ENCODE results near the gene SRP68. TPM values are rescaled to one million over a fixed set of nuclear protein-coding genes. Genes with fewer than 3 reads are reported as not detected.

Gene SRP68
- total RNA-seq, 1 experiment from 2014 or later: 58.2 TPM

DNA sequence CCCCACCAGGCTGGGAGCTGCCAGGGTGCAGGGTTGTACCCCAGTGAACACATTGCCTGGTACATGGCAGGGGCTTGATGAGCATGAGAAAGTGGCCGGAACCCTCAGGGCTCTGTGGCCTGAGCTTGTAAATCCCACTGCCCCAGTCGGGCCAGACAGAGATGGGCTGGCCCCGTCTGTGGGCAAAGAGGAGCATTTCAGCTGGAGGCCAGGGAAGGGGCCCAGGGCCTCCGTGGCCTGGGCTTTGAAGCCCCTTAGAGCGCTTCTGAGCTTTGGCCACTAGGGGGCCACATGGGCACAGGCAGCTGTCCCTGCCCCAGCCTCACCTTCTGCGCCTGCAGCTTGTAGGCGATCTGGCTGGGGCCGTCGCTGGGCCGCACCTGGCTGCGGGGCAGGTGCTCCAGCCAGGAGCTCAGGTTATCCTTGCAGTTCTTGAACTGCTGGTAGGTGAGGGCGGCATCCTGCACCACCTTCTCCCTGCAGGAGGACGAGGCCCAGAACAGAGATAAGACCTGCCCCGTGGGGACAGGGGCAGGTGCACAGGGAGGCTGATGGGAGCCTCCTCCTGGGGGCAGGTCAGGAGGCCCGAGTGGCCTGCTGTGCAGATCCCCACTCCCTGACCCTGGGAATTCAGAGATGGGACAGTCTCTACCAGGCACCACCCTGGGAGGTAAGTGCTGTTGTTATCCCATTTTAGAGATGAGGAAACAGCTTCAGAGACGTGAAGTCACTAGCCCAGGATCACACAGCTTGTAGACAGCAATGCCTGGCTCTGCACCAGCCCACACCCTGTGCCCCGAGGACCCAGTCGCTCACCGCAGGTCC, 58.0 kb downstream of the SRP68 start:
- peak; percentile 88 for DNase-seq (ENCODE audit: low read depth, low spot score)
- in situ Hi-C loops (cut with HindIII; ENCODE audit: low pct_unique_long_range_greater_than_20kb, low sequenced_read_pairs): no loop called here

DNA sequence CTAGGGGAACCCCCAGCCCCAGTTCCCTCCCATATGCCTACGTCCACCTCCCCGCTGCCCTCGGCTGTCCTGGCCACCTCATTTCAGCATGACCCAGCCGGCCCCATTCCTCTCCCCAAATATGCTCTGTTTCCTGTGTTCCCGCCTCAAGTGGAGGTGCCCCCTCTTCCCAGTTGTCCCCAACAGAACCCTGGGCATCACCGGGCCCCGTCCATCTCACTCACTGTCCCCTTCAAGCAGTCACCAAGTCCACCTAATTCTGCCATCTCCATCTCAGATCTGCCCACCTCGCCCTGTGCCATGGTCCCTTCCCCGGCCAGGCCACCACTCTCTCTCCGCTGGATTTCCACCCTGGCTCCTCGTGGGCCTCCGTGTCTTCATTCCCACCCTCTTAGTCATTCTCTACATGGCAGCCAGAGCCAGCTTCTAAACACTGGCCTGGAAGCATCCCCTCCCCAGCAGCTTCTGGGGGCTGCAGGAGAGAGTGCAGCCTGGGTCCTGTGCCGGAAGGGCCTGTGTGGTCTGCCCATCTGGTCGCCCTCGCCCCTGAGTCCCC, 58.9 kb downstream of the SRP68 start:
- no peak for DNase-seq (ENCODE audit: low read depth, low spot score)
- in situ Hi-C loops (cut with HindIII; ENCODE audit: low pct_unique_long_range_greater_than_20kb, low sequenced_read_pairs): no loop called here

DNA sequence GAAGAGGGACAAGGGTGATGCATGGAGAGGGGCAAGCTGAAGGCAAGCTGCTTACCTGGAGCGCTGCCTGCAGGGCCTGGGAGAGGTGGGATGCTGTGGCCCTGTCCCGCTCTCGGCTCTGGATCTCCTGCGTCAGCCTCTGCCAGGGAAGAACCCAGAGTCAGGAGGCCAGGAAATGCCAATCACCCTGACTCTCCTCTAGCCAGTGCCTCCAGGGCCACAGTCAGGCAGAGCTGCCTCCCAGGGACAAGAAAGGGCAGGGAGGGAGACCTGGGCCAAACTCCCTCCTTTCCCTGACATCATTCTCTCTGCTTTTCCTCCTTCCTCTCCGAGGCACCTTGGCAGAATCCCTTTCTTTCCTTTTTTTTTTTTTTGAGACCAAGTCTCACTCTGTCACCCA, 60.4 kb downstream of the SRP68 start:
- in situ Hi-C loops (cut with HindIII; ENCODE audit: low pct_unique_long_range_greater_than_20kb, low sequenced_read_pairs): no loop called here
- DNase-seq (ENCODE audit: low read depth, low spot score): no peak

DNA sequence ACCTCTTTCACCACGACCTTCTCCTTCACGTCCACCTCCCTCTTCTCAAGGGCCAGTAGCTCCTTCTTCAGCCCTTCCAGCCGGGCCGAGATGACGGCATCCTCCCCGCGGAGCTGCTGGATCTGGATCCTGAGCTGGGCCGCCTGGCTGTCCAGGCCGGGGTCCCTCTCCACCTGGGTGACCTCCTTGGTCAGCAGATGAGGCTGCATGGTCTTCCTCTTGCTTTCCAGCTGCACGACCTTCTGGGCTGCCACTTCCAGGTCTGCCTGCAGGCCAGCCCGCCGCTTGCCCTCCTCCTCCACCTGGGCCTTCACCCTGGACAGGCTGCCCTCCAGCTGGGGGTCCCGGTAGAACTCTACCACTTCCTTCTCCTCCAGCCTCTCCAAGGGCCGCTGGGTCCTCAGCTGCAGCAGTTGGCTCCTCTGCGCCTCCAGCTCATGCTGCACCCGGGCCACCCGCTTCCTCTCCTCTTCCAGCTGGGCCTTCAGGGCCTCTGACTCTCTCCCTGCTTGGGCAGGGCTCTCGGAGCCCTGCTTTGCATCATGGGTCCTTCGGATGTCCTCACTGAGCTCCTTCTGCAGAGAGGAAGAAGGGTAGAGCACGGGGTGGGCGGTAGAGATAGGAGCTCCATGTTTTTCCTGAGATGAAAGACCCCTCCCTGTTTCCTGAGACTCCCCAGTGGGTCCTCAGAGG, 62.2 kb downstream of the SRP68 start:
- no peak for DNase-seq (ENCODE audit: low read depth, low spot score)
- in situ Hi-C loops (cut with HindIII; ENCODE audit: low pct_unique_long_range_greater_than_20kb, low sequenced_read_pairs): no loop called here

DNA sequence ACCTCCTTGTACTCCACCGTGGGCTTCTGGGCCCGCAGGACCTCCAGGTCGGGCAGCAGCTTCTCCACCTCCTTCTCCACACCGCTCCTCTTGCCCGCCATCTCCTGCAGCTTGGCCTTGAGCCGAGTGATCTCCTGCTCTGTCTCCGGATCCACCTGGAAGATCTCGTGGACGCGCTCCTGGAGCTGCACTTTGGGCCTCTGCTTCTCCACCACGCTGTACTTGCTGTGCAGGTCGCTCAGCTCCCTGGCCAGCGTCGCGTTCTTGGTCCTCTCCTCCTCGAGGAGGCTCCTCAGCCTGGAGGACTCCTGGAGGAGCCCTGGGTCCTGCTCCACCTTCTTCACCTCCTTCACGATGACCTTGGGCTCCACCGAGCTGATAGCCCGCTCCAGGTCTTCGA, 62.9 kb downstream of the SRP68 start:
- in situ Hi-C loops (cut with HindIII; ENCODE audit: low pct_unique_long_range_greater_than_20kb, low sequenced_read_pairs): no loop called here
- DNase-seq (ENCODE audit: low read depth, low spot score): no peak

DNA sequence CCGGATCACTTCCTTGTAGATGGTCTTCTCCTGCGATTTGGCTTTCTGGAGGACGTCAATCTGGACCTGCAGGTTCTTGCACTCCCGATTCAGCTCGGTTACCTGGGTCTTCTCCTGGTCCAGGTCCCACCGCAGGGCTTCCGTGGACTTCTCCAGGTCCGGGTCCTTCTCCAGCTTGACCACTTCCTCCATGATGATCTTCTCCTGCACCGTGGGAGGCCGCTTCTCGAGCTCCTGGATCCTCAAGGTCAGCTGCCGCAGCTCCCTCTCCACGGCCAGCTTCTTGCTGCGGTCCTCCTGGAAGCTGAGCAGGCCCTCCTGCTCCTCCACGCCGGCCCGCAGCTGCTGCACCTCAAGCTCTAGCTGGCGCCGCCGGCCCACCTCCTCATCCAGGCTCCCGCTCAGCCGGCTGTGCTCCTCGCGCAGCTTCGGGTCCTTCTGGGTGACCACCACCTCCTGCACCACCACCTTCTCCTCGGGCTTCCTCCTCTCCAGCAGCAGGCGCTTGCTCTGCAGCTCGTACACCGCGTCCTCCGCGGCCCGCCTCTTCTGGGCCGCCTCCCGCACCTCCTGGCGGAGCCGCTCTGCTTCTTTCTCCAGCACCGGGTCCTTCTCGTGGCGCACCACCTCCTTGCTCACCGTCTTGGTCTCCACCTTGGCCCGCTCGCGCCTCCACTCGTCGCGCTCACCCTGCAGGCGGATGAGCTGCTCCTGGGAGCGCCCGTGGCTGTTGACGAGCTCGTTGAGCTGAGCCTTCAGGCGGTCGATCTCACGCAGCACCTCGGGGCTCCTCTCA, 63.5 kb downstream of the SRP68 start:
- in situ Hi-C loops (cut with HindIII; ENCODE audit: low pct_unique_long_range_greater_than_20kb, low sequenced_read_pairs): no loop called here
- no peak for DNase-seq (ENCODE audit: low read depth, low spot score)

DNA sequence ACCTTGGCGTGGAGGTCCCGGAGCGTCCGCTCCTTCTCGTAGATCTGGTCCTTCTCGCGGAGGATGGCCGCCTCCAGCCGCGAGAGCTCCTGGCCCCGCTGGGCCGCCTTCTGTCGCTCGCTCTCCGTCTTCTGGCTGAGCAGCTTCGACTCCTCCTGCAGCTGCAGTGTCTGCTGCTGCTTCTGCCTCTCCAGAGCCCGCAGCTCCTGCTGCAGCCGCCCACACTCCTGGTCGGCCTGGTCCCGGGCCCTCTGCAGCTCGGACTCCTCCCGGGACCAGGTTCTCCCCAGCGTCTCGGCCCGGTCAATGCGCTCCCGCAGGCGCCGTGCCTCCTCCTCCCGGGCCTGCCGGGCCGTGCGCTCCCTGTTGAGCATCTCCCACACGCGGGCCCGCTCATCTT, 64.1 kb downstream of the SRP68 start:
- in situ Hi-C loops (cut with HindIII; ENCODE audit: low pct_unique_long_range_greater_than_20kb, low sequenced_read_pairs): no loop called here

DNA sequence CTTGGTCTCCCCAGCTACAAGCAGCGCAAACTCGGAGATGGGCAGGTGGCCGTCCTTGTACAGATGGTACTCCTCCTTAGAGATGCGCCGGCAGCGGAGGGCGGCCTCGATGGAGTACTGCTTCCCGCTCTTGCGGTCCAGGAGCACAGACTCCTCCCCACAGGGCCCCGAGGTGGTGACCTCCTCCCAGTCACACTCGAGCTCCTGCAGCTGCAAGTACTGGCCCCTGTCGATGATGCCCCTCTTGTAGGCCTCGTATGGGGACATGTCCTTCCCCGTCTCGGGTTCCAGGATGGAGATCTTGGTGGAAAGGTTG, 64.5 kb downstream of the SRP68 start:
- no peak for DNase-seq (ENCODE audit: low read depth, low spot score)
- in situ Hi-C loops (cut with HindIII; ENCODE audit: low pct_unique_long_range_greater_than_20kb, low sequenced_read_pairs): no loop called here

More for the DNA sequence above, 64.1 kb downstream of the SRP68 start:
- DNase-seq (ENCODE audit: low read depth, low spot score): no peak

DNA sequence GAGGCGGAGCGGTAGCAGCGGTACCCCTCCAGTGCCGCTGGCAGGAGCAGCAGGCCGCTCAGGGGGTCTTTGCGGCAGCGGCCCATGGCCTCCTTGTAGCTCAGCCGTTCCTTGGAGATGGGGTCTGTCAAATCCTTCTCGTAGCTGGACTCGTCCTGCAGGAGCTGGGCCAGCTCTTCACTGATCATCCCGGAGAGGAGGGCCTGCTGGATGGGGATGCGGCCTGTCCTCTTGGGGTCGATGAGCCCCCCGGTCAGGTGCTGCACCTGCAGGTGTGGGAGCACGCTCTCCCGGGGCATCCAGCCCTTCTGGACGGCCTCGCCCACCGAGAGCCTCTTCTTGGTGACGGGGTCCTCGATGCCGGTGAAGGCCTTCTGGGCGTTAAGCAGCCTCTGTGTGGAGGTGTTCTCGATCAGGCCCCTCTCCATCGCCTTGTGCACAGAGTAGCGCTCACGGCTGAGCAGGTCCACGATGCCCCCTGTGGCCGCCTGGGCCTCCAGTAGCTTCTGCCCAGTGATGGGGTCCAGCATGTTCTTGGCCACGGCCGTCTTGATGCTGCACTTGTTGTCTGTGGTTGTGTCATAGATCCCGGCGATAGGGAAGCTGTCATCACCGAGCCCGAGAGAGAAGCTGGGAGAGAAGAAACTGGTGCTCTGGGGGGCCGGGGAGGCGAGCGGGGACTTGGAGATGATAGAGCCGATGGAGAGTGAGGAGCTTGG, 65.0 kb downstream of the SRP68 start:
- DNase-seq (ENCODE audit: low read depth, low spot score): no peak
- in situ Hi-C loops (cut with HindIII; ENCODE audit: low pct_unique_long_range_greater_than_20kb, low sequenced_read_pairs): no loop called here

DNA sequence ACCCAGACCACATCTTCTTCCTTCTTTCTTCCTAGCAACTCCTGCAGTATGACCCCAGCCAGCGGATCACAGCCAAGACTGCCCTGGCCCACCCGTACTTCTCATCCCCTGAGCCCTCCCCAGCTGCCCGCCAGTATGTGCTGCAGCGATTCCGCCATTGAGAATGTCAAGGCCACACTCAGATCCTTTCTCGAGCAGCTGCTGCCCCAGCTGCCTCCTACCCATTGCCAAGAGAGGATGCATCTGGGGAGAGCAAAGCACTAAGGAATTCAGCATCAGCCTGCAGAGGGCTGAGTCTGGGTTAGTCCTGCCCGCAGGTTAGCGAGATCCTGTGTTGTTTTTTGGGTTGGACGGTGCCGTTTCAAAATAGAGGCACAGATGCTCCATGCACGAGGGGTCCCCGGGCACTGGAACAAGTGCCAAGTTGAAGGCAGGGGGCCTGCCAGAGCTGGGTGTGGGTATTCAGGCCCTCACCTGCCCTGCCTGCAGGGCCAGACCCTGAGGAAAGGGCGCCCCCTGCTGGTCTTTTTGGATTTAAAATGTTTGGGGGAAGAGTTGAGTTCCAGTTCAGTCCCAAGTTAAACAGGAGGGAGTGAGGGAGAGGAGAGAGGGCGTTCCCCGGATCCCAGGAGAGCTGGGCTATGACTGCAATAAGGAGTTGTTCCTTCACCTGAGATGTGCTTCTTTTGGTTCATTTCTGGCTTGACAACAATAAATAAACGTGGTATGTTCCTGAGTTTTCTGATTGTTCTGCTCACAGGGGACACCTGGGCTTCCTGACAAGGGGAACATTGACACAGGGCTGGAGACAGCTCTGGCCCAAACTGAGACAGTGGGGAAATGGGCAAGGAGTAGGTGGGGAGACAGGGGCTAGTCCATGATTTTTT, 66.8 kb downstream of the SRP68 start:
- peak; percentile 92 for DNase-seq (ENCODE audit: low read depth, low spot score)
- in situ Hi-C loops (cut with HindIII; ENCODE audit: low pct_unique_long_range_greater_than_20kb, low sequenced_read_pairs): no loop called here

DNA sequence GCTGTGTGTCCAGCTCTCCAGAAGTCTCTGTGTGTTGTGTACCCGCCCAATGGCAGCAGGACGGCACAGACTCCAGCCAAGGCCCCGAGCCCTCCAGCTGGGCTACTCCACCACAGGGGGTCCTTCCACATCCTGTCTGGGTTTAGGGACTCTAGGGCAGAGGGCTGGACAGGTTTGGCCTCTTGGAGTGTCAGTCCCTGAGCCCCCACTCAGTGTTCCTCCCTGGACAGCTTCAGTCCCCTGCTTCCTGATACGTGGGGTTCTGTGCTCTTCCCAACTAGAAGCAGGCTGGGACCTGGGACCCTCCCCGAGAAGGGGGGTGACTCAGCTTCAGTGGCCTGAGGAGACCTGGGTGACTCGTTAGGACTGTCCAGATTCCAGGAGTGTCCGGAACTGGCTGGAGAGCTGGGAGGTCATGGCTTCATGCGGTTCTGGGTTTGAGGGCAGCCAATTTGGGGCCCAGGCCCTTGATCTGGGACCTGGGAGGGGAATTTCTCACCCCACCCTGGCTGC, 67.5 kb downstream of the SRP68 start:
- DNase-seq (ENCODE audit: low read depth, low spot score): no peak

DNA sequence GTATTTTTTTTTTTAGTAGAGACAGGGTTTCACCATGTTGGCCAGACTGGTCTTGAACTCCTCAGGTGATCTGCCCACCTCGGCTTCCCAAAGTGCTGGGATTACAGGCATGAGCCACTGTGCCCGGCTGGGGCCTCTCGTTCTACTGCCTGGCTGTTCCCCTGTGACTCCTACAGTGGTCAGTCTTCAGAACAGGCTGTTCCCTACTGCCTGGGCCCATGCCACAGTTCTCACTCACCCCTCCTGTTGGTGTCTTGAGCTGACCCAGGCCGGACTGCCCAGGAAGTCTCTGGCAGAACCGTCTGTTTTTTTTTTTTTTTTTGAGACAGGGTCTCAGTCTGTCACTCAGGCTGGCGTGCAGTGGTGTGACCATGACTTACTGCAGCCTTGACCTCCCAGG, 68.4 kb downstream of the SRP68 start:
- DNase-seq (ENCODE audit: low read depth, low spot score): no peak
- in situ Hi-C loops (cut with HindIII; ENCODE audit: low pct_unique_long_range_greater_than_20kb, low sequenced_read_pairs): no loop called here

More for the DNA sequence above, 67.5 kb downstream of the SRP68 start:
- in situ Hi-C loops (cut with HindIII; ENCODE audit: low pct_unique_long_range_greater_than_20kb, low sequenced_read_pairs): no loop called here

DNA sequence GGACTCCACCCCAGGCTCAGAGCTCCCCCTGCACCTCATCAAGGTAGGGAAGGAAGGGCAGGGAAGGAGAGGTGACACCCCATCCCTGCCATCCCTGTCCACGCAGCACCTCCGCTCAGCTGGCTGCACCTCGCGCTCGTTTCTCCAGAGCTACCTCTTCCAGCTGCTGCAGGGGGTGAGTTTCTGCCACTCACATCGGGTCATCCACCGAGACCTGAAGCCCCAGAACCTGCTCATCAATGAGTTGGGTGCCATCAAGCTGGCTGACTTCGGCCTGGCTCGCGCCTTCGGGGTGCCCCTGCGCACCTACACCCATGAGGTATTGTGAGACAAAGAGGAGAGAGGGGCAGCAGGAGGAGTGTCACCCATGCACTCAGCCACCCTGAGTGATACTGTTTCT, 70.2 kb downstream of the SRP68 start:
- in situ Hi-C loops (cut with HindIII; ENCODE audit: low pct_unique_long_range_greater_than_20kb, low sequenced_read_pairs): no loop called here
- no peak for DNase-seq (ENCODE audit: low read depth, low spot score)

DNA sequence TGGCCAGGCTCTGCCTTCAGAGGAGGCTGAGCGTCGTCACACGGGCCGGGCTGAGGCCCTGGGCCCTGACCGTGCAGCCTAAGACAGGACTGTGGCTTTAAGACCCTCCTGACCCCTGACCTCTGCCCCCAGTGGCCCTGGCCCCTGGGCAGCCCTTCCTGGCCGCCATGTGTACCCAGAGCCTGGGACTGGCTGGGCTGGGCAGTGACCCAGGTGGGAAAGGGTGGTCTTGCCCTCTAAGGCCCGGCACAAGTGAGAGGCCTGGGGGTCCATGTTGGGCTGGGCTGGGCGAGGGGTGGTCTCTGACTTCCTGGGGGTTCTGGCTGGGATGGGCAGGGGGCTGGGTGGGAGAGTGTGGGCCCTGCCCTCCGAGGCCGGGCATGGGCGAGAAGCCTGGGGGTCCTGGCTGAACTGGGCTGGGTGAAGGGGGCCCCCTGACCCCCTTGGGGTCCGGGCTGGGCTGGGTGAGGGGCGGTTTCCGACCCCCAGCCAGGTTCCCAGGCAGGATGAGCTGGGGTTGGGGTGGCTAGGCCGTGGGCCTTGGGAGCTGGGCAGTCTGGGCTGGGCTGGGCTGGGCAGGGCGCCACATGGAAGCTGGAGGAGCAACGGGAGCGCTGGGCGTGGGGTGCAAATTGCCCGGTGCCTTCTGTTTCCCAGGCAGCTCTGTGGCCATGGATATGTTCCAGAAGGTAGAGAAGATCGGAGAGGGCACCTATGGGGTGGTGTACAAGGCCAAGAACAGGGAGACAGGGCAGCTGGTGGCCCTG, 71.4 kb downstream of the SRP68 start, which contains the start of gene CDK3:
Gene CDK3 (plus strand): TSS at position 101 of the 767 bp plus-strand sequence. CDS start 571 bp downstream, at position 672.
- in situ Hi-C loops (cut with HindIII; ENCODE audit: low pct_unique_long_range_greater_than_20kb, low sequenced_read_pairs): no loop called here
- DNase-seq (ENCODE audit: low read depth, low spot score): no peak

DNA sequence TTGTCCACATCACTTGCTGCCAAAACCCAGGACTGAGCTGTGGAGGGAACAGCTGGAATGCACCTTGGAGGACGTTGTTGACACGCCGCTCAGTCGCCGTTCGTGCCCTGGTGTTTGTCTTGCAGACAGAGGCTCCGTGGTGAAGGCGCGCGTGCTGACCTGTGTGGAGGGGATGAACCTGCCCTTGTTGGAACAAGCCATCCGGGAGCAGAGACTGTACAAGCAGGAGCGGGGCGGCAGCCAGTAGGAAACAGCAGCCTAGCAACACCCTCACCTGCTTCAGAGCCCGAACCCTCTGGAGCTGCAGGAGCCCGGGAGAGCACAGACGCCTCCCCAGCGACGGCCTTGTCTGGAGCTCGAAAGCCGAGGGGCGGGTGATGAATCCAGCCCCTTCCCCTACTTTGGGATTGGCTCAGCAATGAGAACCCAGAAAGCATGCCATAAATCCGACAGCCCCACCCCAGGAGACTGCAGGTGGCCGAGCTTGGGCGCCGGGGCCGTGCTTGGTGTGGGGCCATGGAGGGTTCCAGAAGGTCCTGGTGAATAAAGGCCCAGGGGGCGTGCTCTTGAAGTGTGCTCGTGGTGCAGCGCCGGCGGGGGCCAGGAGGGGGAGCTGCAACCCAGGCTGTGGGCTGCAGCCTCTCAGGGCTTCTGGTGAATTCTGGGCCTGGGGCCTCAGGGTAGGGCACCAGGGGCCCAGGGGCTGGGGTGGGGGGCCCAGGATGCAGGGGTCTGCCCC, 72.1 kb downstream of the SRP68 start:
- in situ Hi-C loops (cut with HindIII; ENCODE audit: low pct_unique_long_range_greater_than_20kb, low sequenced_read_pairs): no loop called here
- DNase-seq (ENCODE audit: low read depth, low spot score): peak; percentile 78

Data from SK-MEL-5 (cell line).